ENCODE results near the gene KCNAB1.

The KCNAB1 gene

GRCh38 chr3:156456771-156457224, 336.4 kb downstream of the KCNAB1 start:
- H3K27ac ChIP-seq = no peak overlapping the region
- POLR2A ChIA-PET (ENCODE audit: low non-redundant PET) = no interaction called here
- no peak for DNase-seq (ENCODE audit: low spot score)
- CTCF ChIA-PET = interaction anchor here (0.9 kb wide), 1 partner anchor 18 kb away, joined by 3 read pairs; no protein-coding TSS in a partner anchor
- no peak for TF ChIP-seq CTCF (conservative IDR thresholded peaks at IDR 0.05; ENCODE audit: low read depth)

GRCh38 chr3:156459434-156459833, 339.1 kb downstream of the KCNAB1 start:
- no peak for DNase-seq (ENCODE audit: low spot score)
- ChIA-PET CTCF (no interaction called here), POLR2A (ENCODE audit: low non-redundant PET) (no interaction called here)
- TF ChIP-seq CTCF (conservative IDR thresholded peaks at IDR 0.05; ENCODE audit: low read depth) = no peak
- no peak overlapping the region for H3K27ac ChIP-seq

GRCh38 chr3:156460206-156460611, 339.8 kb downstream of the KCNAB1 start:
- no peak for TF ChIP-seq CTCF (conservative IDR thresholded peaks at IDR 0.05; ENCODE audit: low read depth)
- no peak for DNase-seq (ENCODE audit: low spot score)
- H3K27ac ChIP-seq = no peak overlapping the region
- POLR2A ChIA-PET (ENCODE audit: low non-redundant PET) = no interaction called here
- CTCF ChIA-PET = no interaction called here

GRCh38 chr3:156461889-156462288, 341.5 kb downstream of the KCNAB1 start:
- no peak for DNase-seq (ENCODE audit: low spot score)
- CTCF ChIA-PET = no interaction called here
- no peak for TF ChIP-seq CTCF (conservative IDR thresholded peaks at IDR 0.05; ENCODE audit: low read depth)
- POLR2A ChIA-PET (ENCODE audit: low non-redundant PET) = no interaction called here
- no peak overlapping the region for H3K27ac ChIP-seq

- TF ChIP-seq CTCF (conservative IDR thresholded peaks at IDR 0.05; ENCODE audit: low read depth) = no peak
- no peak overlapping the region for H3K27ac ChIP-seq
- DNase-seq (ENCODE audit: low spot score) = no peak
- POLR2A ChIA-PET (ENCODE audit: low non-redundant PET) = no interaction called here
- CTCF ChIA-PET = no interaction called here
Measured at GRCh38 chr3:156463123-156463522, 342.7 kb downstream of the KCNAB1 start.

GRCh38 chr3:156465194-156465593, 344.8 kb downstream of the KCNAB1 start:
- ChIA-PET POLR2A (ENCODE audit: low non-redundant PET) (no interaction called here), CTCF (interaction anchor here (1.1 kb wide), 1 partner anchor 15 kb away, joined by 5 read pairs; no protein-coding TSS in a partner anchor)
- no peak overlapping the region for H3K27ac ChIP-seq
- TF ChIP-seq CTCF (conservative IDR thresholded peaks at IDR 0.05; ENCODE audit: low read depth) = no peak
- DNase-seq (ENCODE audit: low spot score) = no peak

- CTCF ChIA-PET = no interaction called here
- no peak overlapping the region for H3K27ac ChIP-seq
- POLR2A ChIA-PET (ENCODE audit: low non-redundant PET) = no interaction called here
- no peak for TF ChIP-seq CTCF (conservative IDR thresholded peaks at IDR 0.05; ENCODE audit: low read depth)
- DNase-seq (ENCODE audit: low spot score) = no peak
Measured at GRCh38 chr3:156469456-156469855, 349.1 kb downstream of the KCNAB1 start.

Measured in RWPE1 (cell line).